Activated CD4-positive, alpha-beta T cell treated with anti-CD3 and anti-CD28 coated beads, Interleukin-2, amount 10 ng/mL, durations not matched to agents 24 days and 14 days (primary cell): ENCODE measurements around the gene NRP1. TPM values are rescaled to one million over a fixed set of nuclear protein-coding genes. Genes with fewer than 3 reads are reported as not detected.

ENCODE experiments used
- DNase-seq: peaks from one replicate; pipeline ENCODE4 v3.0.0; 2022
- H3K27ac Mint-ChIP-seq: one replicate; pipeline ENCODE4 v1.8.0; 2022; ENCODE audit warnings: mild to moderate bottlenecking, mixed read lengths
- H3K27me3 Mint-ChIP-seq: one replicate; pipeline ENCODE4 v1.8.0; 2022; ENCODE audit warnings: mixed read lengths
- H3K36me3 Mint-ChIP-seq: one replicate; pipeline ENCODE4 v1.8.0; 2022; ENCODE audit warnings: low read depth, mild to moderate bottlenecking, mixed read lengths
- H3K4me1 Mint-ChIP-seq: one replicate; pipeline ENCODE4 v1.8.0; 2021; ENCODE audit warnings: mixed read lengths
- H3K4me3 Mint-ChIP-seq: one replicate; pipeline ENCODE4 v1.8.0; 2022; ENCODE audit warnings: mild to moderate bottlenecking, moderate library complexity, mixed read lengths
- H3K9me3 Mint-ChIP-seq: one replicate; pipeline ENCODE4 v1.8.0; 2021; ENCODE audit warnings: mixed read lengths
- intact Hi-C: fragments of 100-400 bp; cut with micrococcal nuclease; formaldehyde crosslinking; loops from one replicate; pipeline ENCODE4 v1.15.1; 2023
- total RNA-seq: library from RNA; stranded (reverse); gene quantifications from 2 replicates; pipeline ENCODE4 v1.2.3, GENCODE V29; 2022

Gene NRP1
- total RNA-seq, 1 donor from 2014 or later: 5.0 TPM

DNA sequence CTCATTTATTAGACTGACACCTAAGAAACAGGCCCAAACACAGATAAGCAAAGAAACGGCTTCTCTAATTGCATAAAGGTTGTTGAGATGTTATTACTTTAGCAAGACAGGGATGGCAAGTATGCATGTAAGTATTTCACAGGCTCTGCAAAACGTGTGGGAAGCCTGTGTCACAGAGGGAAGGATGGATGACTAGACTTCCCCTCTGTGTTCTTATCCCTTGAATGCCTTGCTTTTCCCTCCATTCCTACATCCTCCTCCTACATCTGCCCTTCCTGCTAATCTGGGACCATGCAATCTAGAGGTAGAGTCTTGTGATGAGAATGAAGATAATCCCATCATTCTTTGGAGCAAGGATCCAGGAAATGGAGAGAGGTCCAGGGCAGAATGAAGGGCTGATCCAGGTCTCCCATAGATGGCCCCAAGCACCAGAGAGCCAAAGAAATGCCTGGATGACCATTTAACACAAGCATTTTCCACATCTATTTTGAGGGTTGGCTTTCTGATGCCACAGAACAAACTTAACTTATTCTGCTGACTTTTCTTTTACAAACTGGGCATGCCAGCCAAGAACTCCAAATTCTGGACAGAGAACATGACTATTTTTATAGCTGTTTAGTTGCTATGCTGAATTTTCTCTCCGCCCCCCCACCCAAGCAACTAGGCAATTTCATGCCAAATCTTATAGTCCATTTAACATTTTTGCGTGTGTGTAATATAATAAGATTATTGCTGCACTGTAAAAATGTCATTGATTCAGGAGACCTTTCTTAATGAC is 48.1 kb downstream of the NRP1 start:
- intact Hi-C loops: no loop called here
- Mint-ChIP-seq H3K4me3 (no peak overlapping the region), H3K27me3 (peaks cover 39% of the 10 kb centered on the region), H3K9me3 (no peaks in the 10 kb centered on the region), H3K27ac (no peak overlapping the region), H3K36me3 (no peaks in the 10 kb centered on the region), H3K4me1 (peaks cover under 1% of the 10 kb centered on the region)
- no peak for DNase-seq

DNA sequence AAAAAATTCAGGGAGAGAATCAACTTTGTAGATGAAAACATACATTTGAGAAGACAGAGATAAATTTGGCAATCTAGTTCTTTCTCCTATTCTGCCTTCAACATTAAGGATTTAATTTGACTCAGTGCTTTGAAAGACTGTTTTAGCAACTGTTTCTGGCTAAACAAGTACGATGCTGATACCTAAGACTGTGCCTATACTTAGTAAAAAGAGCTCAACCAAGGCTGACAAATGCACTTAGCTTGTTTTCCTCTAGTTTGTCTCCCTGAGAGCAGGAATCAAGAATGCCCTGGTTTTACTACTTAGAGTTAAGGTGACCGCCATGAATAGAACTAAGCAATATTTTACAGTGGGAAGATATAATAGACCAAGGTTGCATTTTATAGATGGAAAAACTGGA is 49.5 kb downstream of the NRP1 start:
- Mint-ChIP-seq H3K4me1 (no peaks in the 10 kb centered on the region), H3K36me3 (no peaks in the 10 kb centered on the region), H3K9me3 (no peaks in the 10 kb centered on the region), H3K27ac (no peak overlapping the region), H3K4me3 (no peak overlapping the region), H3K27me3 (peaks cover 45% of the 10 kb centered on the region)
- no peak for DNase-seq
- intact Hi-C loops: no loop called here

DNA sequence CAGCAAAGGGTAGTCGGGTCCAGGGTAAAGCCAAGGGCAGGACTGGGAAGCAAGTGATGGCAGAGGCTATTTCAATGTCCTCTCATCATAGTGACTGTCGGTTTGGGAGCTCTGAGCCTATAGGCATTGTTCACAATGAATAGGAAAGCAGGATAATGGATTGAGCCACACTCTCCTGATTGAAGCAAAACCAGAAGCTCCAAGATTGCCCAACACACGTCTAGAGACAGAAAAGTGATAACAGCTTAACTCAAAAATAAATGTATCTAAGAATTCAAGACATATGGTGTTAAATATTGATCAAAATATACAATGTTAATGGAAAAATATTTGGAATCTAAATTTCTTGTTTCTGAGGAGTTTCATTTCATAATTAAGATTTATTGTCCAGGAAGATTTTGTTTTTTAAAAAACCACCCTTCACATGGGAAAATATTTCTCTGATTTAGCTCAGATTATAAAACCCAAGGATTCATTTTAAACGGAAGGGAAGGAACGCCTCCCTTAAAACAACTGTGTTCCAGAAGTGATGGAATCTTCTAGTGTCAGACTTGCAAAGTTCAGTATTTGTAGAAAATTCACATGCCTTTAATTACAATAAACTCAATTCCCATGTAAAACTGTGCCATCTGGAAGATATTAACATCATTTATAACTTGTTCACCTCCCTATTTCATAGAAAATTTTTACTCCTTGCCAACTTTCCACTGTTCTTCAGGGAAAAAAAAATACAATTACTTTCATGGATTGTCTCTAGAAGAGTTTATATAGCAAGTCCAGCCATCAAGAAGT is 54.5 kb downstream of the NRP1 start:
- Mint-ChIP-seq H3K36me3 (no peaks in the 10 kb centered on the region), H3K4me1 (no peaks in the 10 kb centered on the region), H3K9me3 (no peaks in the 10 kb centered on the region), H3K27me3 (peaks cover 50% of the 10 kb centered on the region), H3K4me3 (no peak overlapping the region), H3K27ac (no peak overlapping the region)
- no peak for DNase-seq
- intact Hi-C loops: no loop called here

DNA sequence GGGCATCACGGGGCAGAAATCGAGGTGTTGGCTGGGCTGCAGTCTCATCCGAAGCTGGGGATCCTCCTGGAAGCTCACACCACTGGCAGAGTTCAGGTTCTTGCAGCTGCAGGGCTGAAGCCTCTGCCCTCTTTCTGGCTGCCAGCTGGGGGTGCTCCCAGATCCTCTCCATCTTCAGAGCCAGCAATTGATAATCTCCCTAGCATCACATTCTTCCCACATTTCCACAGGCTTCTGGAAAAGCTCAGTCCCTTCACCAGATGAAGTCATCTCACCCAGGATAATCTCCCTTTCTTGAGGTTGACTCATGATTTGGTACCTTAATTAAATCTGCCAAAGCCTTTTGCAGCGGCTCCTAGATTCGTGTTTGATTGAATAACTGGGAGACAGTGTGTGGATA is 55.2 kb downstream of the NRP1 start:
- H3K4me1 Mint-ChIP-seq: no peaks in the 10 kb centered on the region
- intact Hi-C loops: no loop called here
- no peaks in the 10 kb centered on the region for H3K9me3 Mint-ChIP-seq
- peaks cover 53% of the 10 kb centered on the region for H3K27me3 Mint-ChIP-seq
- H3K27ac Mint-ChIP-seq: no peak overlapping the region
- no peak overlapping the region for H3K4me3 Mint-ChIP-seq
- no peaks in the 10 kb centered on the region for H3K36me3 Mint-ChIP-seq
- no peak for DNase-seq

DNA sequence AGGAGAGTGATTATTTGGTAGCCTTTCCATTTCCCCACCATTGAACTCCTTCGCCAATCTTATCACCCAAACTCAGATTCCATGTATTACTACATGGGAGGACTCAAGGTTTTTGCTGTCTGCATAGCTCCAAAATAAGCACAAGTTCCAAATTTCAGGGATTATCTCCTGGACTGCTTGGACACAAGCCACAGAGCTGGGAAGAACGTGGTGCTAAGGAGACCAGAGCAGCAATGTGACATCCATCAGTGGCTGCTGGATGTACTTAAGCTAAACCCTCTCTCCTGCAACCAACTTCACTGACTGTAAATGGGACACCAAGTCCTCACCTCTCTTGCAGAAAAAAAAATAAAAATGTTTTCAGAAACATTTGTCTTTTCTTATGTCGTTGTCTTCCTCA is 56.3 kb downstream of the NRP1 start:
- no peaks in the 10 kb centered on the region for H3K9me3 Mint-ChIP-seq
- H3K4me3 Mint-ChIP-seq: no peak overlapping the region
- no peak for DNase-seq
- H3K27me3 Mint-ChIP-seq: peaks cover 52% of the 10 kb centered on the region
- H3K36me3 Mint-ChIP-seq: no peaks in the 10 kb centered on the region
- no peaks in the 10 kb centered on the region for H3K4me1 Mint-ChIP-seq
- intact Hi-C loops: no loop called here
- H3K27ac Mint-ChIP-seq: no peak overlapping the region

DNA sequence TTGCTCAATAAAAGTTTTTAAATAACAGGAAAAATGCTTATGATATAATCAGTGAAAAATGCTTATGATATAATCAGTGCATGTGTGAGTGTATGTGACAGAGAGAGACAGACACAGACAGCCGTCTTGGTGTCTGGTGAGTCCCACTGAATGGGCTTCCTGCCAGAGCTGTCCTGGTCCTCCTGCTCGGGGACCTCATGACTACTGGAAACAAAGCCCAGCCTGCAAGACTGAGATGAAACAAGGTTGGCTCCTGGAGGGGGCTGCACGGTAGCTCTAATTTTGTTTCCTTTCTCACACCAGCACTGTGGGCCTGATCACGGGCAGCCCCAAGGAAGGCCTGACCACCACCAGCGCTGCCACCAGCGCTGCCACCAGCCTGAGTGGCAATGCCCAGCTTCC is 57.3 kb downstream of the NRP1 start:
- intact Hi-C loops: no loop called here
- no peak for DNase-seq
- Mint-ChIP-seq H3K4me3 (no peak overlapping the region), H3K27me3 (peaks cover 52% of the 10 kb centered on the region), H3K27ac (no peak overlapping the region), H3K4me1 (no peaks in the 10 kb centered on the region), H3K9me3 (no peaks in the 10 kb centered on the region), H3K36me3 (no peaks in the 10 kb centered on the region)

DNA sequence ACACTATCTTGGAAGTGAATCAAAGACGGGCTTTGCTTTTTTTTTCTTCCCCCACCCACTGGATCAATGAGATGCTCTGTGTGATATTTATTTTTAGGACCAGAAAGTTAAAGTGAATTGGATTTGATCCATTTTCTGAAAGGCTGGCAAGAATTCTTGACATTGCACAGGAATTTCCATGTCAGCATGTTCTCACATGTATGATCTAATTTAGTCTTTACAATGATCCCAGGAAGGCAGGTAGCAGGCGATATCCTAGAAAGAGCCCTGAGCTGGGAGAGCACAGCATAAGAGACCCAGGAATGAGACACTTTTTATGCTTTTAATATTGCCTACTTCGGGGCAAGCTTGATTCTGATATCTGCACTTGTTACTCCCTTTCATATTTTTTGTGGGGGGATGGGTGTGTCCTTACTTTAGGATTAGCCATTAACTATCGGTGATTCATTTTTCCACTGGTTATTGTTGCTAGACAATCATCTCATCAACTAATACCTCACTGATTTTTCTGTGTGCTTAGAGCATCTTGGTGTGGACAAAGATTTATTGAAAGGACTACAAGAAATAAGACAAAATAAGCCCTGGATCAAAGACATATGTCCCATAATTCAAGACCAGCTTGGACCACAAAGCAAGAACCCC is 58.1 kb downstream of the NRP1 start:
- H3K4me3 Mint-ChIP-seq: no peak overlapping the region
- H3K36me3 Mint-ChIP-seq: no peaks in the 10 kb centered on the region
- intact Hi-C loops: no loop called here
- no peaks in the 10 kb centered on the region for H3K9me3 Mint-ChIP-seq
- H3K27ac Mint-ChIP-seq: no peak overlapping the region
- DNase-seq: no peak
- peaks cover 55% of the 10 kb centered on the region for H3K27me3 Mint-ChIP-seq
- no peaks in the 10 kb centered on the region for H3K4me1 Mint-ChIP-seq

DNA sequence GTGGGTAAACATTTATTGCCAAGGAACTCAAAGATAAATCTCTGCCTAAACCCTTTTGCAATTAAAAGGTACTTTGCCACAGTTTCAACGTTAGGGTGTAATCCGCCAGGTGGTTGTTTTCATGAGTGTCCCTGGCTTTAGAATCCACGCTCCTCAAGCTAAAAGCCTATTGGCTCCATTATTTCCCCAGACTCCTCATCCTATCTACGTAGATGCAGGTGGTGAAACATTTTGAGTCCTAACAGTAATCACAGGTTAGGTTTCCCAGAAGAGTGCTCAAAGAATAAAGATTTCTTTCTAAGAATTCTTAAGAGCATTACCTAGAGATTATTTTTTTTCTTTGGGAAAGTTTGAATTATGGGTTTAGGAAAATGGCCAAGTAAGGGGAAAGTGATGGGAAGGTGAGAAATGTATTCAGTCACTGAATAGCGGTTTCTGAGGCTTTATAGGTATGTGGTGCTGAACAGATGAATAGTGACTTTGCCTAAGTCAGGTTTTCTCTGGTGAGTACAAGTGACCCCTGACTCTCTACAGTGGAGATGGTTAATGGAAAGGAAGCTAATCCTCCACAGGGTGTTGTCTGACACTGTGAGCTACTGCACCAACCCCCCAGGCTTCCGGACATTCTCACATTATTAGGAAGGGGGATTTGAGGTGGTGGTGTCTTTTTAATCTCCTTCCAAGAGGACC is 60.2 kb downstream of the NRP1 start:
- Mint-ChIP-seq H3K36me3 (no peaks in the 10 kb centered on the region), H3K9me3 (no peaks in the 10 kb centered on the region)
- intact Hi-C loops: no loop called here

DNA sequence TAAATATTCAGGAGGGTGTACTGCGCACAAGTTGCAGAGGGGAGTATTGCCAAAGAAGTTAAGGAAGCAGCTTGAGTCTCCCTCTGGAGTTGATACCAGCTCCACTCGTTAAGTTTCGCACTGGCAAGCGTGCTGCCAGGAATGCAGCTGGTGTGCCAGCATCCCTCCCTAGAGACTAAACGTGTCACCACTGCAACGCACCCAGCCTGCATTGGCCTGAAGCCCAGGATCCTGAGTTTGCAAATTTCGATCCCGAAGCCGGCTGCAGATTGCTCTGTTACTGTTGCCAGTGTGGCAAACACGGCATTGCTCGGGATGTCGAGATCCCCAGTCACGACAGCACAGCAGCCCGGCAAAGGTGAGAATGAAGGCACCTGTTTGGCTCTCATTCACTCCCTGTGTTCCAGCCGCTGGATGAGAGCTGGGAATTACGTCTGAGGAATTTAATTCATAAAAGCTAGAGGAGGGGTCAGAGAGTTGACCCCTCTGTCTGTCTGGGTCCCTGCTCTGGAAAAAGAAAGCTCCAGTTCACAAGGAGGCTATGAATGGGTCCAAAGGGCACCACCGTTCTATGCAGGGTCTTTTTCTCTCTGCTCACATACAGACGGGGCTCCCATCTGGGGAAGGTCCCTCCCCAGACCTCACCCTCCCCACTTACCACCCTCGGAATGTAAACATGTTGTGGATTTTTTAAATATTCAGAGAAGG is 61.0 kb downstream of the NRP1 start:
- H3K9me3 Mint-ChIP-seq: no peaks in the 10 kb centered on the region
- no peak for DNase-seq
- H3K27me3 Mint-ChIP-seq: peaks cover 47% of the 10 kb centered on the region
- no peaks in the 10 kb centered on the region for H3K4me1 Mint-ChIP-seq
- no peak overlapping the region for H3K27ac Mint-ChIP-seq
- intact Hi-C loops: no loop called here
- no peaks in the 10 kb centered on the region for H3K36me3 Mint-ChIP-seq
- H3K4me3 Mint-ChIP-seq: no peak overlapping the region

More for the DNA sequence above, 60.2 kb downstream of the NRP1 start:
- Mint-ChIP-seq H3K4me1 (no peaks in the 10 kb centered on the region), H3K27me3 (peaks cover 53% of the 10 kb centered on the region), H3K4me3 (no peak overlapping the region), H3K27ac (no peak overlapping the region)
- no peak for DNase-seq

DNA sequence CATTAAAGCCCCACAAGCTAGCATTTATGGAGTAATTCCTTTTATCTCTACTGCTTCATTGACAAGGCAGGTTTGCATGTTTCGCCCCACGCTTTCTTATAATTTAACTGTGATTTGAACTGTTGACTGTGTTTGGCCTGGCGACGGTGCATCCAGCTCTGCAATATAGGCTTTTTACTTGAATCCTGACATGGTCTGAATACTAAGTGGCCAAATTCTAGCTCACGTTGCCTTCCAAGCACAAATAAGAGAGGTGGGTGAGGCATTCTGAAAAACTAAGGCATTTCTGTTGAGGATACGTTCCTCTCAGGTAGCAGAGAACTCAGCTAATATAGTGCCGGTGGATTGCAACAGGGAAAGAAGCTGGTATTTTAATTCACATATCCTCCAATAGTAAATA is 61.8 kb downstream of the NRP1 start:
- H3K27ac Mint-ChIP-seq: no peak overlapping the region
- H3K9me3 Mint-ChIP-seq: no peaks in the 10 kb centered on the region
- H3K27me3 Mint-ChIP-seq: peaks cover 47% of the 10 kb centered on the region
- no peaks in the 10 kb centered on the region for H3K4me1 Mint-ChIP-seq
- no peak for DNase-seq
- H3K36me3 Mint-ChIP-seq: no peaks in the 10 kb centered on the region
- intact Hi-C loops: no loop called here
- H3K4me3 Mint-ChIP-seq: no peak overlapping the region

DNA sequence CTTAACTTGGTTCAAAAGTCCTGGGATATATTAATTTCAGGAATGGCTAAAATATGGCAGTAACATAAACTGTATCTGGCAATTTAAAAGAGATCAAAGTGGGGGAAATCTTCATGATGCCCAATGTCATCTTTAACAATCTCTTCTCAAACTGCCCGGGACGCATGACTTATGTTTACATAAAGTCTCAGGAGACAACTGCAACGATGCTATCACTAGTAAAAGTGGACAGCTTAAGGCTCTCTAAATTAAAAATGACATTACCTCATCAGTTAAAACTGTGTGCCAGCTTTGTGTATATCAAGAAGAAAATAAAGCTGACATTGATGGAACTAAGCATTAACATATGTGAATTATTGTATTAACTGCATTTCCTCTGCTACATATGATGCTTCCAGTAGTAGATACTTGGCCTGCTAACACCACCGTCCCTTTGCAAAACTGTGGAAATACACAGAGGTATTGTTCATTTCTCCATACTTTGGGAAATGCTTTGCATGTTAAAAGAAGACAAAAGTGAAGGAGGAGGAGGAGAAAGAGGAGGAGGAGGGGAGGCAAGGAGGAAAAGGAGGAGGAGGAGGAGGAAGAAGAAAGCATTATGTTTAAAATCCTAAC is 62.4 kb downstream of the NRP1 start:
- Mint-ChIP-seq H3K4me1 (no peaks in the 10 kb centered on the region), H3K27me3 (peaks cover 49% of the 10 kb centered on the region), H3K4me3 (no peak overlapping the region)

DNA sequence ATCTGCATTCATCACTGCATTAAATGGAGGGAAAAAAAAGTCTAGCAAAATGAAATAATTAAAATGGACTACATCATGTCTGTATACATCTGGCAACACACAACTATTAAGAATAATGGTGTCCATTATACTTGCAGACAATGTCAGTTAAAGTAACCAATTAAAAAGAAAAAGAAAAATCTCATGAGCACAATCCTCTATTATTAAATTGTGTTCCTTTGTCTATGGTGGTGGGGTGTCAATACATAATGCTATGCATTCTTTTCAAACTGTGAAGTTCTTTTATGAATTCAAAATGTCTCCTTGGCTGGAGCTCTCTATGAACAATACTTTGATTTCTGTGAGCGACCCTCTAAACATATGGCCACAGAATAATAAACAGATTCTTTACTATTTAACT is 63.5 kb downstream of the NRP1 start:
- no peak overlapping the region for H3K27ac Mint-ChIP-seq
- H3K9me3 Mint-ChIP-seq: no peaks in the 10 kb centered on the region
- no peak overlapping the region for H3K4me3 Mint-ChIP-seq
- intact Hi-C loops: no loop called here
- no peaks in the 10 kb centered on the region for H3K36me3 Mint-ChIP-seq
- H3K4me1 Mint-ChIP-seq: peaks cover 2% of the 10 kb centered on the region
- peaks cover 46% of the 10 kb centered on the region for H3K27me3 Mint-ChIP-seq
- DNase-seq: no peak

More for the DNA sequence above, 62.4 kb downstream of the NRP1 start:
- no peaks in the 10 kb centered on the region for H3K36me3 Mint-ChIP-seq
- intact Hi-C loops: no loop called here
- H3K27ac Mint-ChIP-seq: no peak overlapping the region
- DNase-seq: no peak
- no peaks in the 10 kb centered on the region for H3K9me3 Mint-ChIP-seq

DNA sequence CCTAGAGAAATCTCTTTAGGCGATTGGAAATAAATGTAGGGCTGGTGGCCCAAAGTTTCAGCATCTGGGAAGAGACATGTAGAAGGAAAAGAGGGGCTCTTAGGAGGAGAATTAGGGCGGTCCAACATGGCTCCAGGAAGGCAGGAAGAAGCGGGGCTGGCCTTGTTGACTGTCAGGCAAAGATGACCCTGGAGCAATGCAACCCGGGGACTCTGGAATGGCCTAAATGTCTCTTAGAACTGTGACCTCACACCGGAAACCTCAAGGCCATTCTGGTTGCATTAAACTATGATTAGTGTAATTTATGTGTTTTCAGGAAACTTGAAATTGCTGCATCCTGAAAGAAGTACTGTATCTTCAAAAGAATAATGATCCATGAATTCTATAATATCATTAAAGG is 66.8 kb downstream of the NRP1 start:
- DNase-seq: no peak
- no peaks in the 10 kb centered on the region for H3K36me3 Mint-ChIP-seq
- peaks cover 4% of the 10 kb centered on the region for H3K9me3 Mint-ChIP-seq
- H3K4me1 Mint-ChIP-seq: peaks cover 20% of the 10 kb centered on the region
- peaks cover 30% of the 10 kb centered on the region for H3K27me3 Mint-ChIP-seq
- H3K4me3 Mint-ChIP-seq: no peak overlapping the region
- intact Hi-C loops: no loop called here
- H3K27ac Mint-ChIP-seq: no peak overlapping the region
